Esophagus muscularis mucosa (tissue), 4 donors: ENCODE measurements around the gene VCL.

Source experiments
- EP300 ChIP-seq: sonication (generic); formaldehyde crosslinking; IDR thresholded peaks from one replicate; pipeline ENCODE4 v1.6.1; 2017; ENCODE audit warnings: antibody characterized with exemption
- POLR2A ChIP-seq: fragments of 450-650 bp; IDR thresholded peaks from one replicate; pipeline ENCODE4 v1.6.1; 2017; ENCODE audit warnings: antibody characterized with exemption, moderate library complexity, mild to moderate bottlenecking, low read depth
- POLR2AphosphoS5 ChIP-seq, 2 donors: sonication (generic); formaldehyde crosslinking; IDR thresholded peaks; one replicate each; pipeline ENCODE4 v1.6.1; 2017; ENCODE audit warnings: antibody characterized with exemption in 2 of 2
- TF ChIP-seq, protein P1 (sequence below), 3 experiments: fragments of 200-600 bp in 2 of 3; fragments of 450-650 bp in 1 of 3; sonication (generic) in 2 of 3; IDR thresholded peaks; one replicate each; pipeline ENCODE4 v1.5.1; 2017 to 2019; ENCODE audit warnings: antibody characterized with exemption in 3 of 3, mild to moderate bottlenecking in 2 of 3, moderate library complexity in 1 of 3

DNA sequence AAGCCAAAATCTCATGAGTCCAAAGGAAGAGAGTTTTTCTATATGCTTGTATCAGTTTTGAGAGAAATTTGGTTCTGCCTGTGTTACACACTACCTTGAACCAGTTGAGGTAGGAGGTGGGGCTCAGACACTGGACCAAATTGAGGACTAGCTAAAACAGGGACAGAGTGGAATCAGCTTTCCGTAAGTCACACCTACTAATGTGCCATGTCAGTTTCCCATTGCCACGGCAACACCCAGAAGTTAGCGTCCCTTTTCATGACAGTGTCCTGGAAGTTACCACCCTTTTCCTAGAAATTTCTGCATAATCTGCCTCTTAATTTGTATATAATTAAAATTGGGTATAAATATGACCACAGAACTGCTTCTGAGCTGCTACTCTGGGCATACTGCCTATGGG, 162.1 kb downstream of the VCL start:
- TF ChIP-seq, protein P1, sequence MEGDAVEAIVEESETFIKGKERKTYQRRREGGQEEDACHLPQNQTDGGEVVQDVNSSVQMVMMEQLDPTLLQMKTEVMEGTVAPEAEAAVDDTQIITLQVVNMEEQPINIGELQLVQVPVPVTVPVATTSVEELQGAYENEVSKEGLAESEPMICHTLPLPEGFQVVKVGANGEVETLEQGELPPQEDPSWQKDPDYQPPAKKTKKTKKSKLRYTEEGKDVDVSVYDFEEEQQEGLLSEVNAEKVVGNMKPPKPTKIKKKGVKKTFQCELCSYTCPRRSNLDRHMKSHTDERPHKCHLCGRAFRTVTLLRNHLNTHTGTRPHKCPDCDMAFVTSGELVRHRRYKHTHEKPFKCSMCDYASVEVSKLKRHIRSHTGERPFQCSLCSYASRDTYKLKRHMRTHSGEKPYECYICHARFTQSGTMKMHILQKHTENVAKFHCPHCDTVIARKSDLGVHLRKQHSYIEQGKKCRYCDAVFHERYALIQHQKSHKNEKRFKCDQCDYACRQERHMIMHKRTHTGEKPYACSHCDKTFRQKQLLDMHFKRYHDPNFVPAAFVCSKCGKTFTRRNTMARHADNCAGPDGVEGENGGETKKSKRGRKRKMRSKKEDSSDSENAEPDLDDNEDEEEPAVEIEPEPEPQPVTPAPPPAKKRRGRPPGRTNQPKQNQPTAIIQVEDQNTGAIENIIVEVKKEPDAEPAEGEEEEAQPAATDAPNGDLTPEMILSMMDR (IDR thresholded peaks at IDR 0.05), result no peak
- TF ChIP-seq POLR2AphosphoS5 (IDR thresholded peaks at IDR 0.05), result no peak
- no peak for TF ChIP-seq EP300
- no peak for TF ChIP-seq POLR2A
